LNCAP (cell line): ENCODE results near the gene PKDREJ.

Source experiments
- TF ChIP-seq, protein P1 (sequence below): fragments of 450-650 bp; IDR thresholded peaks from 2 replicates; pipeline ENCODE4 v1.5.1; 2017; ENCODE audit warnings: mild to moderate bottlenecking

The PKDREJ gene

DNA sequence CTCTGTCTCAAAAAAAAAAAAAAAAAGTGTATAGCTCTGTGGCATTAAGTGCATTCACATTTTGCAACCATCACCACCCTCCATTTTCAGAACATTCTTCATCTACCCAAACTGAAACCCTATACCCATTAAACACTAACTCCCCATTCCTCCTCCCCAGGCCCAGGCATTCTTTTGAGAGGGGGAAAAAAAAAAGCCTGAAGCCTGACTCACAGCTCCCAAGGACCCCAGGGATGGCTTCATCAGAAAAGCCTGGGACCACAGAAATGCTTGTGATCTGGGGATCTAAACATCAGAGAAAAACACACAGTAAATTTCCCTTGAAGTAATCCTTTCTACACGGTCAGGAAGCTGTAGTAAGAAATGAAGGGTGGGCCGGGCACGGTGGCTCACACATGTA, 22.9 kb upstream of the PKDREJ start:
- TF ChIP-seq, protein P1, sequence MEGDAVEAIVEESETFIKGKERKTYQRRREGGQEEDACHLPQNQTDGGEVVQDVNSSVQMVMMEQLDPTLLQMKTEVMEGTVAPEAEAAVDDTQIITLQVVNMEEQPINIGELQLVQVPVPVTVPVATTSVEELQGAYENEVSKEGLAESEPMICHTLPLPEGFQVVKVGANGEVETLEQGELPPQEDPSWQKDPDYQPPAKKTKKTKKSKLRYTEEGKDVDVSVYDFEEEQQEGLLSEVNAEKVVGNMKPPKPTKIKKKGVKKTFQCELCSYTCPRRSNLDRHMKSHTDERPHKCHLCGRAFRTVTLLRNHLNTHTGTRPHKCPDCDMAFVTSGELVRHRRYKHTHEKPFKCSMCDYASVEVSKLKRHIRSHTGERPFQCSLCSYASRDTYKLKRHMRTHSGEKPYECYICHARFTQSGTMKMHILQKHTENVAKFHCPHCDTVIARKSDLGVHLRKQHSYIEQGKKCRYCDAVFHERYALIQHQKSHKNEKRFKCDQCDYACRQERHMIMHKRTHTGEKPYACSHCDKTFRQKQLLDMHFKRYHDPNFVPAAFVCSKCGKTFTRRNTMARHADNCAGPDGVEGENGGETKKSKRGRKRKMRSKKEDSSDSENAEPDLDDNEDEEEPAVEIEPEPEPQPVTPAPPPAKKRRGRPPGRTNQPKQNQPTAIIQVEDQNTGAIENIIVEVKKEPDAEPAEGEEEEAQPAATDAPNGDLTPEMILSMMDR: no peak

- TF ChIP-seq, protein P1: no peak
Measured at GRCh38 chr22:46281866-46282678, 18.9 kb upstream of the PKDREJ start.

GRCh38 chr22:46280999-46281623, 18.0 kb upstream of the PKDREJ start:
- TF ChIP-seq, protein P1: no peak

DNA sequence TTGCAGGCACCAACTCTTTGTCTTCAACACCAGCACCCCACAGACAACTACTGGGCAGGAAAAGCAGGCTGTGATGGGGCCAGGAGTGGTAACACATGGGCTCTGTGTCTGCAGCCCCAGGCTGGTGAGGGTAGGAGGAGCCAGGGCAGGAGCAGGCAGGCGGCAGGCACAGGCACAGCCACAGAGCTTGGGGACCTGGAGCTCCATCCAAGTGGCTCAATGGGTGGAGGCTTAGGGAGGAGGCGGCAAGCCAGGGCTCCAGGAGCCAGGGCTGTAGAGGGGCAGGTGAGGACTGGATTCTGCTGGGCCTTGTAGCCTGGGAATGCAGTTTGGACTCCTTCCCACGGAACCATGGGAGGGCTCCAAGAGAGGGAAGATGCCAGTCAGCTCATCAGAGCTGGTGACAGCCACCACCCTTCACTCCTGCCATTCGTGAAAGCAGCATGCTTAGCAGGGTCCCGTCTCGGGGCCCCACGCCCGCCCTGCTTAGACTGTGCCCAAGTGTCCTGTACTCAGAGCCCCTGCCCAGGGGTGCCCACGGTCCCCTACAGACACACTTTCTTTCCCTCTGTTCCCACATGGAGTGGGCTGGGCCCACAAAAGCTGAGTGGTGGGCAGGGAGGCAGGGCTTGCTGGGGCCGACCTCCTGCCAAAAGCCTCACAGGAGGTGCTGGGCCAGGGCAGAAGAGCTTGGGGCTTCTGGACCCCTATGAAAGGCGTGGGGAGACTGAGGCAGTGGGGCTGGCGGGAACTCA, 17.1 kb upstream of the PKDREJ start:
- TF ChIP-seq, protein P1: no peak

GRCh38 chr22:46278656-46279645, 15.8 kb upstream of the PKDREJ start:
- TF ChIP-seq, protein P1: no peak

- TF ChIP-seq, protein P1: no peak
Measured at GRCh38 chr22:46276563-46276962, 13.4 kb upstream of the PKDREJ start.
